Measurements from ENCODE around the gene TEX30. TPM values are rescaled to one million over a fixed set of nuclear protein-coding genes. Genes with fewer than 3 reads are reported as not detected.

TEX30 gene
- total RNA-seq, 3 donors from 2014 or later = 2.1 to 5.7 (median 3.7) TPM

DNA sequence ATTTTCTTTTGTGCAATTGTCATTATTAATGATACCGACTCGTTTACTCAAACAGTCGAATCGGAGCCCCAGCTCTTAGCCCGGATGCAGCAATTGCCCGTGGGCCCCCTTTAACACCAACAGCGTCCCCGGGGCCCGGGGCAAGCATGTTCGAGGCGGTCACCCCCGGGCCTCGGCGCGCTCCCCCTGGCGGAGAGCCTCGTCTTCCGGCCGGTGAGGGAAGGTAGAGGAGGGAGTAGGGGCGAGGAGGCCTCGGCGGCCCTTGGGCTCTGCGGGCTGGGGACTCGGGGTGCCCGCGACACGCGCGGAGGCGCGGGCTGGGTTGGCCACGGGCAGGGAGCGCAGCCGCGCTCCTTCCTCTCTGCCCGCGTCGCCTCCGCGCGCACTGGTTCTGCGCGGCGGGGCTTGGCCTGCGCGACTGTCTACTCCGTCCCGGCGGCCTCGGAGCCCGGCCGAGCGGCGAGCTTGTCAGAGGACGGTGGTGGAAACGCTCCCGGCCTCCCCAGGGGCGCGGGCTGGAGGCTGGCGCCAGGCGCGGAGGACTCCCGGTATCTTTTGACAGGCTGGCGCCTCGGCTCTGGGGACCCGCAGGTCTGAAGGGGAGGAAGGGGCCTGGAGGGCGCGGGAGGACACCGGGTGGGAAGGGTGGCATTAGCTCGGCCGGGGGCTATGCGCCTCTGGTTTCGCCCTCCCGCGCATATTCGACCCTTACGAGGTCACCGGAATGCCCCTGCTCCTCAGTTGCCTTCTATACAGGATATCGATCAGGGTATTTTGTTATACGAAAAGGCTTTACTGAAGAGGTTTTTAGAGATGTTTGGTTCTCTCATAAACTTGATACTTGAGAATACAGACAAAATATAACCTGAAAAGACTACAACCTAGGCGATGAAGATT is 26.8 kb upstream of the TEX30 start:
- ATAC-seq (peak; percentile 90), DNase-seq (peak; percentile 87 to 93 (median 88))
- H3K4me1 ChIP-seq (ENCODE audit: low read depth) = peaks cover 10% of the 10 kb centered on the region
- intact Hi-C loops (cut with DNase I, micrococcal nuclease) = no loop called here
- no peaks in the 10 kb centered on the region for H3K9me3 ChIP-seq
- no peaks in the 10 kb centered on the region for H3K36me3 ChIP-seq (ENCODE audit: low read depth)
- TF ChIP-seq, protein P1, sequence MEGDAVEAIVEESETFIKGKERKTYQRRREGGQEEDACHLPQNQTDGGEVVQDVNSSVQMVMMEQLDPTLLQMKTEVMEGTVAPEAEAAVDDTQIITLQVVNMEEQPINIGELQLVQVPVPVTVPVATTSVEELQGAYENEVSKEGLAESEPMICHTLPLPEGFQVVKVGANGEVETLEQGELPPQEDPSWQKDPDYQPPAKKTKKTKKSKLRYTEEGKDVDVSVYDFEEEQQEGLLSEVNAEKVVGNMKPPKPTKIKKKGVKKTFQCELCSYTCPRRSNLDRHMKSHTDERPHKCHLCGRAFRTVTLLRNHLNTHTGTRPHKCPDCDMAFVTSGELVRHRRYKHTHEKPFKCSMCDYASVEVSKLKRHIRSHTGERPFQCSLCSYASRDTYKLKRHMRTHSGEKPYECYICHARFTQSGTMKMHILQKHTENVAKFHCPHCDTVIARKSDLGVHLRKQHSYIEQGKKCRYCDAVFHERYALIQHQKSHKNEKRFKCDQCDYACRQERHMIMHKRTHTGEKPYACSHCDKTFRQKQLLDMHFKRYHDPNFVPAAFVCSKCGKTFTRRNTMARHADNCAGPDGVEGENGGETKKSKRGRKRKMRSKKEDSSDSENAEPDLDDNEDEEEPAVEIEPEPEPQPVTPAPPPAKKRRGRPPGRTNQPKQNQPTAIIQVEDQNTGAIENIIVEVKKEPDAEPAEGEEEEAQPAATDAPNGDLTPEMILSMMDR (IDR thresholded peaks at IDR 0.05) = peak; percentile 66
- peak overlapping the region; percentile 50 for H3K4me3 ChIP-seq

DNA sequence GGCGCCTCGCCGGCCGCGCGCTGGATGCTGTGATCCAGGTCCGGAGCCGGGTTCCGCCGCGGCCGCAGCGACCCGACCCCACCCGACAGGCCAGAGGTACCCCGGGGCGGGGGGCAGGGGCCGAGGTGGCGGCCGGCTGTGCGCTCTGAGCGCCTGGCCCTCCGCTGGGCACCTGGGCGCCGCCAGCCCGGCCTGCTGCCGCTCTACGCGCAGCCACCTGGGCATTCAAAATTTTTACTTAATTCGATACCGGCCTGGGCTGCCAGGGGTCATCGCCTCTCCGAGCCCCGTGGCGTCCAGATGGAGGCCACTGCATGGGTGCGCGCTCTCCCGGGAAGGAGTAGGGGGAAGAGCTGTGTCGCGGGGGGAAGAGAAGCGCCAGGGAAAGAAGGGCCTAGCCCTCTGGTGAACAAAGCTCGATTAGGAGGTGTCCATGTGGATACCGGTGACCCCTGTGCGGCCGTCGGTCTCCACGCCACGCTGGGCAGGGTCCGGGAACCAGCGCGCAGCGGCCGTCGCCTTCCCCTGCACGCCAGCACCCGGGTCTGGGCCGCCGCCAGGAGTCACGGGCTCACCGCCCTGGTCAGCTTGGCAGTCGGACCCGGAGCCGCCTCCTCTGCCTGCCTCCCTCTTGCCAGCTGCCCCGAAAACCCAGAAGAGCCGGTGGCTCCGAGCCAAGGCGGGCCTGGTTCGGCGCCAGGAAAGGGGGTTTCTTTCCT is 26.0 kb upstream of the TEX30 start:
- TF ChIP-seq, protein P1 (IDR thresholded peaks at IDR 0.05) = no peak
- DNase-seq = peak in 1 of 3 donors; percentile 61
- H3K4me1 ChIP-seq (ENCODE audit: low read depth) = peaks cover 10% of the 10 kb centered on the region
- ATAC-seq = peak; percentile 44
- H3K9me3 ChIP-seq = no peaks in the 10 kb centered on the region
- no peaks in the 10 kb centered on the region for H3K36me3 ChIP-seq (ENCODE audit: low read depth)
- intact Hi-C loops (cut with DNase I, micrococcal nuclease) = no loop called here
- H3K4me3 ChIP-seq = peak overlapping the region; percentile 50

DNA sequence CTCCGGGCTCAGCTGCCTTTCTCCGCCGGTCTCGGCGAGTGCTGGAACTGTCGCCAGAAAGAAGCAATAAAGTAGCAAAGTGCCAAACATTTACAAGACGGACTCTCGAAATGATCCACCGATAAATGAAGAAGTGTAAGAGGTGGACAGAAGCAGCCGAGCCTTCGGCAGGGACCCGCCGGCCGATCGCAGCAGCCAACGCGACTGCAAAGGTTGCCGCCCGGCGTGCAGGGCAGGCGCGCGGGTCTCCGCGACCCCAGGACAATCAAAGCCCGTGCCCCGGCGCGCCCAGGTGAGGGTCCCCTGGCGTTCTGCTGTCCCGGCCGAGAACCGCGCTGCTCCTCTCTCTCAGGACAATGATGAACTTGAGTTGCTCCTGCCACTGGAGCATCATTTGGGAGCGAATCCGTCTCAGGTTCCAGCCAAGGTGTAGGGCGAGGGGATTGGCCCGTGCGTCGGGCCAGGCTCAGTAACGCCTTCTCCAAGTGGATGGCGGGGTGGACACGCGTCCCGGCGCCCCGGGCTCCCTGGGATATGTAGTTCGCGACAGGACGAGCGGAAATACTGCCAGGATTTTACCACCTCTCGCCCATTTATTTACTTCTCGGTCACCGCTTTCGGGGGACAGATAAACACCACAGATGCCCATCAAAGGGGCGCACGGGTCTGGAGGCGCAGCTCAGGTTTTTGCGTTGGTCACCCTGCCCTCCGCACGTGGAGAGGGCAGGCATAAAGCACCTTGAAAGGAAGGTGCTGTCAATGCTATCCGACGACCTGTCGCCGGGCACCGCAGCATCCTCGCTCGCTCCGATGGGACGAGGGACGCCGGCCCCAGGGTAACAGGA is 25.2 kb upstream of the TEX30 start, which contains the start of the genes BIVM and POGLUT2:
TSS of gene BIVM (plus strand) at position 539 of the 845 bp plus-strand sequence. CDS start 8,149 bp downstream, outside the sequence.
TSS of gene POGLUT2 (minus strand) at position 396 of the 845 bp plus-strand sequence. CDS start at position 90, 306 bp downstream.
- TF ChIP-seq, protein P1 (IDR thresholded peaks at IDR 0.05) = no peak
- H3K36me3 ChIP-seq (ENCODE audit: low read depth) = no peaks in the 10 kb centered on the region
- ATAC-seq (peak; percentile 92), DNase-seq (peak; percentile 92)
- intact Hi-C loops (cut with DNase I, micrococcal nuclease) = no loop called here
- peak within 1 kb of the TSS; percentile 50 for H3K4me3 ChIP-seq
- H3K4me1 ChIP-seq (ENCODE audit: low read depth) = peaks cover 10% of the 10 kb centered on the region
- no peaks in the 10 kb centered on the region for H3K9me3 ChIP-seq

DNA sequence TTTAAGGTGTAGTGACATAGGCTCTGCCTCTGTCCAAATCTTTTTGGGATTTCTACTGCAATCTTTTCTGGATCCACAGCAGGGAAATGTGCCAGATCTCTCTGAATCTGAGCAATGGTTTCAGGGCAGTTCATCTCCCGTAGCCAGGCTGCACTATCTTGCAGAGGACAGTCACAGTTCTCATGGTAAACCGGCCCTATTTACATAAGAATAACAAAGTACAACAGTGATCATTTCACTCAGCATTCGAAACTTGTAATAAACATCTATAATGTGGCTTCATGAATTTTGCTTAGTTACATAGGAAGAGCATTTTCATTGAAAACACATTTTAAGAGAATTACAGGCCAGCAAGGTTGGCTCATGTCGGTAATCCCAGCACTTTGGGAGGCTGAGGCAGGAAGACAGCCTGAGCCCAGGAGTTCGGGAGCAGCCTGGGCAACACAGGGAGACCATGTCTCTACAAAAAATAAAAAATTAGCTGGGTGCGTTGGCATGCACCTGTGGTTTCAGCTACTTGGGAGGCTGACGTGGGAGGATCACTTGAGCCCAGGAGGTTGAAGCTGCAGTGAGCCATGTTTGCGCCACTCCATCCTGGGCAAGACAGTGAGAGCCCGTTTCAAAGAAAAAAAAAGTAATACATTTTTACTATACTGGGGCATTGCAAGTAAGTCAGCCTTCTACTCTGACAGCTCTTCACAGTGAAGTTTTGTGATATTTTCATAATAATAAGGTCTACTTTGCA is 20.2 kb upstream of the TEX30 start:
- no peak for ATAC-seq
- Histone ChIP-seq H3K9me3 (no peaks in the 10 kb centered on the region), H3K4me3 (no peak overlapping the region), H3K4me1 (ENCODE audit: low read depth) (peaks cover 9% of the 10 kb centered on the region), H3K36me3 (ENCODE audit: low read depth) (no peaks in the 10 kb centered on the region)
- no peak for DNase-seq
- TF ChIP-seq, protein P1 (IDR thresholded peaks at IDR 0.05) = no peak
- intact Hi-C loops (cut with DNase I, micrococcal nuclease) = no loop called here
